Tibial nerve (tissue), 4 donors: ENCODE data around the gene ERBIN. TPM values are rescaled to one million over a fixed set of nuclear protein-coding genes. Genes with fewer than 3 reads are reported as not detected.
"Not testable (repeated sequence)": the region's sequence is repeated elsewhere in the genome, so short reads cannot be mapped to it uniquely, and the experiment has no call there.

Experiments
- DNase-seq, 2 donors: peaks; one replicate each; pipeline ENCODE4 v3.0.0-alpha.2; 2019; ENCODE audit warnings: low spot score in 2 of 2
- H3K27ac ChIP-seq, 4 donors: fragments of 200-600 bp; sonication (generic) in 3 of 4; one replicate each; pipeline ENCODE4 v1.5.1; 2017 to 2019; ENCODE audit warnings: mild to moderate bottlenecking in 1 of 4
- H3K27me3 ChIP-seq, 2 donors: fragments of 200-600 bp; sonication (generic) in 1 of 2; one replicate each; pipeline versions ENCODE4 v1.5.1 to v1.6.0; 2017 to 2019
- H3K36me3 ChIP-seq, 3 donors: fragments of 200-600 bp; sonication (generic); one replicate each; pipeline ENCODE4 v1.5.1; 2018 to 2019
- H3K4me1 ChIP-seq, 4 donors: fragments of 200-600 bp; sonication (generic) in 3 of 4; one replicate each; pipeline ENCODE4 v1.5.1; 2017 to 2019
- H3K4me3 ChIP-seq, 4 donors: fragments of 200-600 bp; sonication (generic) in 3 of 4; one replicate each; pipeline ENCODE4 v1.5.1; 2017 to 2019; ENCODE audit warnings: mild to moderate bottlenecking in 1 of 4, moderate library complexity in 1 of 4
- H3K9me3 ChIP-seq, 4 donors: fragments of 200-600 bp; sonication (generic) in 3 of 4; one replicate each; pipeline ENCODE4 v1.5.1; 2017 to 2019
- CTCF ChIP-seq, 5 experiments: fragments of 200-600 bp in 3 of 5; fragments of 450-650 bp in 2 of 5; sonication (generic) in 3 of 5; IDR thresholded peaks; one replicate each; pipeline ENCODE4 v1.5.1; 2016 to 2019; ENCODE audit warnings: antibody characterized with exemption in 5 of 5, mild to moderate bottlenecking in 3 of 5, moderate library complexity in 2 of 5
- EP300 ChIP-seq, 2 donors: sonication (generic); formaldehyde crosslinking; IDR thresholded peaks; one replicate each; pipeline ENCODE4 v1.6.1; 2017; ENCODE audit warnings: antibody characterized with exemption in 2 of 2, mild to moderate bottlenecking in 1 of 2
- POLR2A ChIP-seq, 2 donors: fragments of 450-650 bp; IDR thresholded peaks; one replicate each; pipeline ENCODE4 v1.6.1; 2017; ENCODE audit warnings: antibody characterized with exemption in 2 of 2, mild to moderate bottlenecking in 2 of 2, moderate library complexity in 2 of 2
- WGBS, 2 donors: methylation state at CpG; one replicate each; pipeline ENCODE4 v1.1.5; 2018; 5-methylcytosine and 5-hydroxymethylcytosine counted together
- total RNA-seq, 4 donors: library from RNA; depleted of rRNA; stranded (reverse); fragments of >200 nt; gene quantifications; one replicate each; pipeline ENCODE4 v1.1.0, GENCODE V29; 2016

Gene ERBIN, protein sequence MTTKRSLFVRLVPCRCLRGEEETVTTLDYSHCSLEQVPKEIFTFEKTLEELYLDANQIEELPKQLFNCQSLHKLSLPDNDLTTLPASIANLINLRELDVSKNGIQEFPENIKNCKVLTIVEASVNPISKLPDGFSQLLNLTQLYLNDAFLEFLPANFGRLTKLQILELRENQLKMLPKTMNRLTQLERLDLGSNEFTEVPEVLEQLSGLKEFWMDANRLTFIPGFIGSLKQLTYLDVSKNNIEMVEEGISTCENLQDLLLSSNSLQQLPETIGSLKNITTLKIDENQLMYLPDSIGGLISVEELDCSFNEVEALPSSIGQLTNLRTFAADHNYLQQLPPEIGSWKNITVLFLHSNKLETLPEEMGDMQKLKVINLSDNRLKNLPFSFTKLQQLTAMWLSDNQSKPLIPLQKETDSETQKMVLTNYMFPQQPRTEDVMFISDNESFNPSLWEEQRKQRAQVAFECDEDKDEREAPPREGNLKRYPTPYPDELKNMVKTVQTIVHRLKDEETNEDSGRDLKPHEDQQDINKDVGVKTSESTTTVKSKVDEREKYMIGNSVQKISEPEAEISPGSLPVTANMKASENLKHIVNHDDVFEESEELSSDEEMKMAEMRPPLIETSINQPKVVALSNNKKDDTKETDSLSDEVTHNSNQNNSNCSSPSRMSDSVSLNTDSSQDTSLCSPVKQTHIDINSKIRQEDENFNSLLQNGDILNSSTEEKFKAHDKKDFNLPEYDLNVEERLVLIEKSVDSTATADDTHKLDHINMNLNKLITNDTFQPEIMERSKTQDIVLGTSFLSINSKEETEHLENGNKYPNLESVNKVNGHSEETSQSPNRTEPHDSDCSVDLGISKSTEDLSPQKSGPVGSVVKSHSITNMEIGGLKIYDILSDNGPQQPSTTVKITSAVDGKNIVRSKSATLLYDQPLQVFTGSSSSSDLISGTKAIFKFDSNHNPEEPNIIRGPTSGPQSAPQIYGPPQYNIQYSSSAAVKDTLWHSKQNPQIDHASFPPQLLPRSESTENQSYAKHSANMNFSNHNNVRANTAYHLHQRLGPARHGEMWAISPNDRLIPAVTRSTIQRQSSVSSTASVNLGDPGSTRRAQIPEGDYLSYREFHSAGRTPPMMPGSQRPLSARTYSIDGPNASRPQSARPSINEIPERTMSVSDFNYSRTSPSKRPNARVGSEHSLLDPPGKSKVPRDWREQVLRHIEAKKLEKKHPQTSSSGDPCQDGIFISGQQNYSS (N-terminal part only)
- total RNA-seq = 10 to 100 TPM; 59.6 to 81.1 (median 66.5) TPM

GRCh38 chr5:65926276-65926783 is at the start of gene ERBIN:
ERBIN (plus strand) TSS chr5:65926575; CDS start chr5:65992719, 66,144 bp downstream.
- 0 to 1% methylated on average over 24 to 41 of the region's 45 CpGs for WGBS, 2 donors
- peak; percentile 59 to 76 for DNase-seq
- Histone ChIP-seq H3K4me3 (peak within 1 kb of the TSS; percentile 72 to 99 (median 94)), H3K9me3 (no peaks in the 10 kb centered on the region), H3K36me3 (no peaks in the 10 kb centered on the region), H3K27me3 (no peaks in the 10 kb centered on the region), H3K27ac (peak within 1 kb of the TSS; percentile 98 to 100 (median 100)), H3K4me1 (peaks cover 0 to 38% (median 17%) of the 10 kb centered on the region in 4 donors)
- TF ChIP-seq POLR2A (IDR thresholded peaks at IDR 0.05) (peak; percentile 45 to 48), EP300 (IDR thresholded peaks at IDR 0.05) (peak in 1 of 2 donors; percentile 72), CTCF (IDR thresholded peaks at IDR 0.05) (no peak)

GRCh38 chr5:65876970-65877369 is 49.4 kb upstream of the ERBIN start:
- no peak for TF ChIP-seq CTCF (IDR thresholded peaks at IDR 0.05)
- TF ChIP-seq POLR2A (IDR thresholded peaks at IDR 0.05) = no peak
- TF ChIP-seq EP300 (IDR thresholded peaks at IDR 0.05) = no peak
- Histone ChIP-seq H3K27ac (no peak overlapping the region), H3K36me3 (no peaks in the 10 kb centered on the region), H3K4me3 (no peak overlapping the region), H3K27me3 (no peaks in the 10 kb centered on the region), H3K9me3 (peaks cover 0 to 1% (median 0%) of the 10 kb centered on the region in 4 donors), H3K4me1 (no peaks in the 10 kb centered on the region)
- no peak for DNase-seq
- WGBS, 2 donors = 79 to 84% methylated on average over 4 of the region's 4 CpGs

DNA sequence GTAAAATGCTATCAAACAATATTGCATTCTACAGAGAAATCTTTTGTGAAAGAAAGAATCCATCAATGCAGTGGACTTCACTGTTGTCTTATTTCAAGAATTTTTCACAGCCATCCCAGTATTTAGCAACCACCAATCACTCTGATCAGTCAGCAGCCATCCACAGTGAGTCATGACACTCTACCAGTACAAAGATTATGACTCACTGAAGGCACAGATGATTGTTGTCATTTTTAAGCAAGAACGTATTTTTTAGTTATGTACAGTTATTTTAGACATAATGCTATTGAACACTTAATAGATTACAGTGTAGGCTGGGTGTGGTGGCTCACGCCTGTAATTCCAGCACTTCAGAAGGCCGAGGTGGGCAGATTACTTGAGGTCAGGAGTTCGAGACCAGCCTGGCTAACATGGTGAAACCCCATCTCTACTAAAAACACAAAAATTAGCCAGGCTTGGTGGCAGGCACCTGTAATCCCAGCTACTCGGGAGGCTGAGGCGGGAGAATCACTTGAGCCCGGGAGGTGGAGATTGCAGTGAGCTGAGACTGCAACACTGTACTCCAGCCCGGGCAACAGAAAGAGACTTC is 46.6 kb upstream of the ERBIN start:
- H3K27ac ChIP-seq, H3K4me3 ChIP-seq, H3K36me3 ChIP-seq, H3K9me3 ChIP-seq, DNase-seq, H3K27me3 ChIP-seq, H3K4me1 ChIP-seq: not testable (repeated sequence)
- 82 to 85% methylated on average over 8 of the region's 8 CpGs for WGBS, 2 donors

GRCh38 chr5:65880496-65881072 is 45.8 kb upstream of the ERBIN start:
- no peak for TF ChIP-seq EP300 (IDR thresholded peaks at IDR 0.05)
- TF ChIP-seq POLR2A (IDR thresholded peaks at IDR 0.05) = no peak
- no peak for TF ChIP-seq CTCF (IDR thresholded peaks at IDR 0.05)
- peaks cover 0 to 4% (median 0%) of the 10 kb centered on the region in 4 donors for H3K9me3 ChIP-seq
- WGBS, 2 donors = 39 to 43% methylated on average over 3 of the region's 3 CpGs

More at GRCh38 chr5:65880496-65881072, 45.8 kb upstream of the ERBIN start:
- Histone ChIP-seq H3K4me3 (no peak overlapping the region), H3K36me3 (no peaks in the 10 kb centered on the region), H3K27me3 (no peaks in the 10 kb centered on the region), H3K4me1 (no peaks in the 10 kb centered on the region), H3K27ac (no peak overlapping the region)
- peak in 1 of 2 donors; percentile 6 for DNase-seq
